B cell (primary cell): ENCODE results near the gene HSPA14. TPM values are rescaled to one million over a fixed set of nuclear protein-coding genes. Genes with fewer than 3 reads are reported as not detected.

Source experiments
- ATAC-seq: fragments of 200-7000 bp; cut with Tn5 transposase; one replicate; pipeline ENCODE4 v1.10.0; 2021; ENCODE audit warnings: low read depth, mild to moderate bottlenecking, moderate number of reproducible peaks, moderate library complexity
- CTCF ChIA-PET: fragments of 350-600 bp; sonication (Branson Sonifier 250); formaldehyde crosslinking; loops from one replicate; lab custom pipeline; 2021; ENCODE audit warnings: antibody characterized with exemption, inconsistent platforms; lab: Charles Lee
- POLR2A ChIA-PET: fragments of 350-600 bp; sonication (Branson Sonifier 250); formaldehyde crosslinking; loops from one replicate; lab custom pipeline; 2021; ENCODE audit warnings: antibody characterized with exemption; lab: Charles Lee
- DNase-seq: peaks from one replicate; pipeline ENCODE4 v3.0.0; 2013
- H2AFZ ChIP-seq: 2 replicates; pipeline ENCODE4 v1.6.1; 2012; ENCODE audit warnings: mild to moderate bottlenecking, low read depth, low read length; ENCODE audit not compliant: insufficient read depth, poor library complexity, severe bottlenecking
- H3K27ac ChIP-seq, 2 donors: 1 replicate in 1 of 2; 2 replicates in 1 of 2; pipeline ENCODE4 v1.5.1; 2012 to 2013; ENCODE audit warnings: low read length in 2 of 2, mild to moderate bottlenecking in 2 of 2, moderate library complexity in 1 of 2
- H3K27me3 ChIP-seq, 4 experiments: fragments of 200-600 bp in 1 of 4; sonication (generic) in 1 of 4; replicated peaks in 1 of 4; 1 replicate in 2 of 4; 2 replicates in 2 of 4; pipeline versions ENCODE4 v1.6.1 to v1.7.0; 2013 to 2016; ENCODE audit warnings: low read length in 3 of 4, mild to moderate bottlenecking in 2 of 4, mixed read lengths in 1 of 4, moderate library complexity in 1 of 4; ENCODE audit not compliant: insufficient read depth in 4 of 4, control insufficient read depth in 3 of 4; ENCODE audit errors: control extremely low read depth in 1 of 4
- H3K36me3 ChIP-seq, 2 experiments: replicated peaks in 1 of 2; 1 replicate in 1 of 2; 2 replicates in 1 of 2; pipeline versions ENCODE4 v1.6.1 to v1.7.1; 2013; ENCODE audit warnings: low read length in 1 of 2; ENCODE audit not compliant: insufficient read depth in 2 of 2, control insufficient read depth in 1 of 2; ENCODE audit errors: control extremely low read depth in 1 of 2, extremely low read depth in 1 of 2
- H3K4me1 ChIP-seq, 2 donors: fragments of 200-600 bp in 1 of 2; sonication (generic) in 1 of 2; 1 replicate in 1 of 2; 2 replicates in 1 of 2; pipeline versions ENCODE4 v1.5.1 to v1.6.1; 2013 to 2017; ENCODE audit warnings: low read length in 2 of 2; ENCODE audit not compliant: control insufficient read depth in 2 of 2, insufficient read depth in 2 of 2
- H3K4me2 ChIP-seq: replicated peaks from 2 replicates; pipeline ENCODE3; 2012; ENCODE audit warnings: mild to moderate bottlenecking, low read depth, low read length; ENCODE audit not compliant: poor library complexity, severe bottlenecking
- H3K4me3 ChIP-seq, 5 experiments: fragments of 200-600 bp in 1 of 5; sonication (generic) in 1 of 5; 1 replicate in 3 of 5; 2 replicates in 2 of 5; pipeline versions ENCODE4 v1.5.1 to v1.7.0; 2011 to 2016; ENCODE audit warnings: low read length in 4 of 5, mild to moderate bottlenecking in 4 of 5, low read depth in 2 of 5, control low read depth in 1 of 5, moderate library complexity in 1 of 5; ENCODE audit not compliant: insufficient read depth in 1 of 5; ENCODE audit errors: control extremely low read depth in 1 of 5, extremely low read depth in 1 of 5
- H3K79me2 ChIP-seq: fragments of 200-600 bp; sonication (generic); one replicate; pipeline ENCODE4 v1.6.0; 2016; ENCODE audit warnings: low read length; ENCODE audit not compliant: control insufficient read depth, insufficient read depth
- H3K9ac ChIP-seq: fragments of 200-600 bp; sonication (generic); 2 replicates; pipeline ENCODE4 v1.6.1; 2017; ENCODE audit warnings: mild to moderate bottlenecking, low read length, moderate library complexity
- H3K9me3 ChIP-seq, 3 donors: one replicate each; pipeline versions ENCODE4 v1.6.1 to v1.7.1; 2013; ENCODE audit warnings: low read length in 2 of 3; ENCODE audit not compliant: control insufficient read depth in 2 of 3, insufficient read depth in 1 of 3; ENCODE audit errors: control extremely low read depth in 1 of 3
- H4K20me1 ChIP-seq: 2 replicates; pipeline ENCODE4 v1.6.0; 2012; ENCODE audit warnings: mild to moderate bottlenecking, low read length; ENCODE audit not compliant: insufficient read depth, control insufficient read depth, poor library complexity, severe bottlenecking
- H3K27ac Mint-ChIP-seq: one replicate; pipeline ENCODE4 v1.8.0; 2021; ENCODE audit warnings: mixed read lengths
- H3K27me3 Mint-ChIP-seq: one replicate; pipeline ENCODE4 v1.8.0; 2021; ENCODE audit warnings: mixed read lengths
- H3K4me1 Mint-ChIP-seq: one replicate; pipeline ENCODE4 v1.8.0; 2021; ENCODE audit warnings: mixed read lengths
- H3K4me3 Mint-ChIP-seq: one replicate; pipeline ENCODE4 v1.8.0; 2021; ENCODE audit warnings: mixed read lengths
- H3K9me3 Mint-ChIP-seq: one replicate; pipeline ENCODE4 v1.8.0; 2022; ENCODE audit warnings: mixed read lengths; ENCODE audit not compliant: insufficient read depth
- CTCF ChIP-seq: fragments of 200-600 bp; IDR thresholded peaks from one replicate; pipeline ENCODE4 v1.8.0; 2022; ENCODE audit warnings: antibody characterized with exemption, mild to moderate bottlenecking
- EZH2 ChIP-seq: IDR thresholded peaks from 2 replicates; pipeline ENCODE4 v1.6.1; 2012; ENCODE audit warnings: borderline replicate concordance, low read depth, mild to moderate bottlenecking, moderate library complexity, low read length; ENCODE audit not compliant: insufficient read depth, poor library complexity, severe bottlenecking
- WGBS: methylation state at CpG from one replicate; pipeline ENCODE4 v1.1.5; 2013; ENCODE audit warnings: missing lambda C conversion rate; ENCODE audit not compliant: insufficient coverage; 5-methylcytosine and 5-hydroxymethylcytosine counted together
- intact Hi-C: fragments of 100-400 bp; cut with micrococcal nuclease; formaldehyde crosslinking; loops from one replicate; pipeline ENCODE4 v1.10.0; 2022
- polyA plus RNA-seq: library from polyadenylated mRNA; depleted of rRNA; stranded (reverse); fragments of >200 nt; gene quantifications from 2 replicates; pipeline ENCODE4 v1.2.3, GENCODE V29; 2012
- total RNA-seq, 2 donors: library from RNA; stranded (reverse); fragments of 120-200 nt in 1 of 2; gene quantifications; 1 replicate in 1 of 2; 2 replicates in 1 of 2; pipeline versions ENCODE4 v1.2.3 to v1.2.4, GENCODE V29; 2013 to 2022

HSPA14 gene
- total and polyA plus RNA-seq, 2 donors (not counting 1 experiment from before 2014, with no cell fraction given) = 10.8 to 12.8 TPM

GRCh38 chr10:14873090-14873760 lies 35.1 kb downstream of the HSPA14 start:
- WGBS = no CpG with 5 or more reads among the region's 2 CpGs
- CTCF ChIA-PET = no interaction called here
- ATAC-seq = no peak

More at GRCh38 chr10:14873090-14873760, 35.1 kb downstream of the HSPA14 start:
- Mint-ChIP-seq H3K4me1 (peaks cover 16% of the 10 kb centered on the region), H3K27me3 (no peaks in the 10 kb centered on the region), H3K9me3 (no peaks in the 10 kb centered on the region), H3K27ac (no peak overlapping the region), H3K4me3 (no peak overlapping the region)
- POLR2A ChIA-PET = no interaction called here
- H4K20me1 ChIP-seq = no peaks in the 10 kb centered on the region
- no peak overlapping the region for H2AFZ ChIP-seq
- peaks cover 12% of the 10 kb centered on the region for H3K79me2 ChIP-seq
- peaks cover 5 to 10% of the 10 kb centered on the region in 2 experiments for H3K36me3 ChIP-seq
- no peaks in the 10 kb centered on the region for H3K27me3 ChIP-seq
- peaks cover 9 to 12% of the 10 kb centered on the region in 2 donors for H3K4me1 ChIP-seq
- no peak for DNase-seq
- H3K27ac ChIP-seq = no peak overlapping the region
- intact Hi-C loops = no loop called here
- H3K4me2 ChIP-seq = no peak overlapping the region
- no peaks in the 10 kb centered on the region for H3K9me3 ChIP-seq
- H3K4me3 ChIP-seq = no peak overlapping the region
- no peak overlapping the region for H3K9ac ChIP-seq
- no peak for TF ChIP-seq EZH2
- TF ChIP-seq CTCF = no peak
